Activated CD4-positive, alpha-beta T cell treated with anti-CD3 and anti-CD28 coated beads, Interleukin-2, amount 50 U/mL, for 4 hours (primary cell): ENCODE data around the gene SHROOM3.
A peak's percentile ranks its signal among the peaks of the same experiment; 100 is the strongest.

Source experiments
- DNase-seq, 2 experiments: peaks; one replicate each; pipeline ENCODE4 v3.0.0-alpha.2; 2020

SHROOM3 gene

DNA sequence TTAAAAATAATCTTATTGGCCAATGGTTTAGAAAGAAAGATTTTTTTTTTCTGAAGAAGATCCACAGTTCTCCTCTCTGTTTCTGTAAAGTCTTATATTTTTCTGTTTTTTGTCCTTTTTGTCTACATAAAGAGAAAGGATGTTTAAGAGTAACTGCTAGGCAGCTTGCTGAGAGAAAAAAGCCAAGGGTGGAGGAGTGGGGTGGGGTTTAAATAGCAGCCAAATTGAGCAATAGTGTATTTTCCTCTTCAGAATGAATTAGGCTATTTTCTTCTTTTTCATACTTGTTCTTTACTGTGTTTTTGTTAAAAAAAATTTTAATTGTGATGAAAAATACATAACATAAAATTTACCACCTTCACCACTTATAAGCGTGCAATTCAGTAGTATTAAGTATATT is 238.3 kb downstream of the SHROOM3 start:
- DNase-seq: no peak

DNA sequence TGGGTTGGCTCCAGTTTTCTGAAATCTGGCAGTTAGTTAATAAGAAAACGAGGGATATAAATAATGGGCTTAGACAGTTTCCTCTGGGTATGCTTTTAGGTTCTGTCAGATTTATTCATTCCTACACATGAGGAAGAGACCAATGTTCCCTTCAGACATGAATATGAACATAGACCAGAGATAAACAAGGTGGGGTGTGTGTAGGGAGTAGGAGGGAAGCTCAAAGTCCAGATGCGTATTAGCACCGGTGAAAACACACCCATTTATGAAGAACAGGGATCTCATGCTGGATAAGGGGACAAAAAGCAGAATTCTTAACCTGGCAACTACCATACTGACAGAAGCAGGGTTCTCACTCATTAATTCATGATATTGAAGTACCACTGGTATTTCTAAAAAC is 240.0 kb downstream of the SHROOM3 start:
- no peak for DNase-seq

DNA sequence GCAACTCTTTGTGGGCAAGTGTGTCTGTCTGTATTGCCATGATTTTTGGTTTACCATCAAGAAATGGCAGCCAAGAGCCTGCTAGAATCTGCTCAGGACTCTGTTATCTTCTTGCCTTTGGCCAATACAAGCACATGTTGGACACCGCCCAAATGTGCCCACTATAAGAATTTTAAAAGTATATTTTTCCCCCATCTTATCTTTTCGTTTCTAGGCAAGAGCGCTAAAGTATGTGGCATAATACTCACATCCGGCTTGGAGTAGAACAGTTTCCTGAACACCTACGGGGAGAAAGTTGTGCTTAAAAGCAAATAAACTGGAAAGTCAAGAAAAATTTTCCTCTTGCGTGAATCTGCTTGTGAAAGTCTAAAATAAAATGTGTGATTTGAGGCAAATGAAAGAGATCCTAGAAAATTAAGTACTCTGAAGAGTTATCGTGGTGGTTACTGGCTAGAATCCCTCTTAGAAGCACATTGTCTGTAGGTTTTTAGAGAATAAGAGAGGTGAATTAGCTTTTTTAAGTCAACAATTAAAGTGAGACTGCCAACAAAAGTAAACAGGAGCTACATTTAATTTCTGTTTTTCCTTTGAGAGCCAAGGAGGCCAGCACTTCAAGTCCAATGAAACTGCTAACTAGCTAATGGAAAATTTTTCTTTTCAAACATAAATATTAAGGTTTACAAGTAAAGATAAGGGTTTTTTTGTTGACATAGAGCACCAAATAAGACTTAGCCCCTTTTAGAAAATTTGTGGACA is 242.7 kb downstream of the SHROOM3 start:
- no peak for DNase-seq

GRCh38 chr4:76679691-76680090 is 244.7 kb downstream of the SHROOM3 start:
- DNase-seq: no peak

DNA sequence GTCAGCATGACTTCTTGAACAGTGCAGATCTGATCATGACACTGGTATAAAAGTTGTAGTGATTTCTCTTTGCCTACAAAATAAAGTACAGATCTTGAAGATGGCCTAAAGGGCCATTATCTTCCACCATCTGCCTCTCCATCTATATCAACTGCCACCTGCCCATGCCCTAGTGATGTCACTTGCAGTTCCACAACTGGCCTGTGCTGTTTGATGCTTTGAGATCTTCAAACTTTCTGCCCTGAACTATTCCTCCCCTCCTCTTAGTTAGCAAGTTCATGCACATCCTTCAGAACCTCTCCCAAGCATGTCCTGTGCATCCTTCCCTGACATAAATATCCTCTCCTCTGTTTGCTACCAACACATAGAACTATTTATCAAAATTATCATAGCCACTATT is 245.9 kb downstream of the SHROOM3 start:
- no peak for DNase-seq

GRCh38 chr4:76681996-76682395 is 247.0 kb downstream of the SHROOM3 start:
- no peak for DNase-seq

DNA sequence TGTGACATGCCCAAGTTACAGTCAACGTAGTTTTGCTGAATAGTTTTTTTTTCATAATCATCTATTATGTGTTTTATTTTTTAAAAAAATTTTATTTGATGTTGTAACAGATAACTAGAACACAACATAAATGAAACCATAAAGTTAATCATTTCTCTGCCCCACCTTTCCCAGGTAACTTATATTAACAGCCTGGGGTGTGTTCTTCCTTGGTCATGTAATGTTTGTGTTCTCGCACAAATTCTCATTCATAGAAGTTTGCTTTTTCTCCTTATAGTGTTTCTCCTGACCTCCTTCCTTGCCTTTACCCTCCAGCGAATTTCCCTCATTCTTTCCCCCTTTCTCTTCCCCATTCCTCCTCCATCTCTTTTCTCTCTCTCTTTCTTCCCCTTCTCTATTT is 248.1 kb downstream of the SHROOM3 start:
- DNase-seq: no peak

DNA sequence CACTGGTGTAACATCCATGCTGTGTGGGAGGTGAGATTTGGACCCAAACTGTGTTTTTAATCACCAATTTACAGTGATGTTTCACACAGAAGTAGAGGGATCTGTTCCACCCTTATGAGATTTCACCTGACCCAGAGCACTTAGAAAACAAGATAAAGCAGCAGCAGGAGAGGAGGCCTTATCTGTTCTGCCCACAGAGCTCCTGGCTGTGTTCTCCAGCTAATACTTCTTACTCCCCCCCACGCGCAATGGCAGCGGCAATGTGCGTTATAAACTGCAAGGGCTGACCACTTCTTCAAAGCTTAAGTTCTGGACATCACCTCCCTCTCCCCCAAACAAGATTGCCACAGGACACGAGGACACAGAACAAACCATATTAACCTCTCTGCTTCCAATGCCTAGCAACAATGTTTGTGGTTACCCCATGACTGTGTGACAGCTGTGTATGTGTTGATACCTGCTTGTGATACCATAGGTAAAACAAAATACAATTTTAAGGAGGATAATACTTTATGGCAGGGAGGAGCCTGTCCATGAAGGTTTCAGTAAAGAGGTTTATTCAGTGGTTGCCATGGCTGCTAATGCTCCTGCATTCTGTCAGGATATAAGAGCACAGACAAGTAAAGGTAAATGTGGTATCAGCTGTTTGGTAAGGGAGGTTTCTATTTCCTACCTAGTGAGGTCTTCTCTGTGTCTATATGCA is 252.9 kb downstream of the SHROOM3 start:
- no peak for DNase-seq

DNA sequence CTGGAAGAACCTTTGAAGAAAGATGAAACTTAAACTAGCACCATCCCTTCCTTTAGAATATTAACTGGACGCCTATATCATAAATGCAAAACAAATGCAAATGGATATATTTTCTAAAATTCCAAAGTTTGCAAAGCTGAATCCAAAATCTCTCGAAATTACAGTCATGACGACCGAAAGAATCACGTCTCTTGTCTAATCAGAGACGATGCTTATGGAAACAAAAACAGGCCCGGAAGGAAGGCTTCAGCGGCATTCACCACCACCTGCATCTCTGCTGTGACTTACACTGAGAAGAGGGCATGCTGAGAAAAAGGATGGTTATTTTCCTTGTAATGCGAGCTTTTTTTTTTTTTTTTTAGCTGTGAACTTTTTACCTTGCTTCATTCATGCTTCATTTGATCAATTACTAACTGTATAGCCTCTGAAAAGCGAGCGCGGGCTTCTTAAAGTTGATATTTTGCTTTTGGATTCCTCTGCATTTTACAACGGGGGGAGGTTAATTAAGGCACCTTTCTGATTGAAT is 253.7 kb downstream of the SHROOM3 start:
- no peak for DNase-seq

DNA sequence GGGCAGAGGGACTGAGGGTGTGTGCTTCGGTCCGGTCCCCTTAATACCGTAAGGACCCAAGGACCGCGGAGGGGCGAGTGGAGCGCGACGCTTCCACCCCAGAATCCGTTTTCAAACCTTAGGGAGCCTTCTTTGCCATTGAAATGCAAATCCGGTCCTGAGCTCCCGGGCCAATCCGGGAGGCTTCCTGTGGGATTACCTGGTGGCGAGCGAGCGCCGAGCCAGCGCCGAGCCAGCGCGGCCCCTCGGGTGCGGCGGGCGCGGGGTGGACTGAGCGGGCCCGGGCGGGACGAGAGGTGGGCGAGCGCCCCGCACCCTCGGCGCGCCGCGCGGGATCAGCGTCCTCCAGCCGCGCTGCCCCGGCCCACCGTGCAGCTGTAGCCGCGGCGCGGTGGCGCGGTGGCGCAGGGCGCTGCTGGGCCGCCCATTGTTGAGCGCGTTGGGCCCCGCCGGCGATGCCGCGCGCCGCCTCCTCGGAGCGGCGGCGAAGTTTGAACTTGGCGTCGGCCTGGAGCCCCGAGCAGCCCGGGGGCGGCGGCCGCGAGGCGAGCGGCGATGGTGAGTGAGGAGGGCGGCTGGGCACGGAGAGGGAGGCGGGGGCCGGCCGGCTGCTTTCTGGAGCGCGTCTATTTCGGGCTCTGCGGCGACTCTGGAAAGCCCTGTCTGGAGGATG is 254.3 kb downstream of the SHROOM3 start:
- DNase-seq: peak in 1 of 2 experiments; percentile 0

DNA sequence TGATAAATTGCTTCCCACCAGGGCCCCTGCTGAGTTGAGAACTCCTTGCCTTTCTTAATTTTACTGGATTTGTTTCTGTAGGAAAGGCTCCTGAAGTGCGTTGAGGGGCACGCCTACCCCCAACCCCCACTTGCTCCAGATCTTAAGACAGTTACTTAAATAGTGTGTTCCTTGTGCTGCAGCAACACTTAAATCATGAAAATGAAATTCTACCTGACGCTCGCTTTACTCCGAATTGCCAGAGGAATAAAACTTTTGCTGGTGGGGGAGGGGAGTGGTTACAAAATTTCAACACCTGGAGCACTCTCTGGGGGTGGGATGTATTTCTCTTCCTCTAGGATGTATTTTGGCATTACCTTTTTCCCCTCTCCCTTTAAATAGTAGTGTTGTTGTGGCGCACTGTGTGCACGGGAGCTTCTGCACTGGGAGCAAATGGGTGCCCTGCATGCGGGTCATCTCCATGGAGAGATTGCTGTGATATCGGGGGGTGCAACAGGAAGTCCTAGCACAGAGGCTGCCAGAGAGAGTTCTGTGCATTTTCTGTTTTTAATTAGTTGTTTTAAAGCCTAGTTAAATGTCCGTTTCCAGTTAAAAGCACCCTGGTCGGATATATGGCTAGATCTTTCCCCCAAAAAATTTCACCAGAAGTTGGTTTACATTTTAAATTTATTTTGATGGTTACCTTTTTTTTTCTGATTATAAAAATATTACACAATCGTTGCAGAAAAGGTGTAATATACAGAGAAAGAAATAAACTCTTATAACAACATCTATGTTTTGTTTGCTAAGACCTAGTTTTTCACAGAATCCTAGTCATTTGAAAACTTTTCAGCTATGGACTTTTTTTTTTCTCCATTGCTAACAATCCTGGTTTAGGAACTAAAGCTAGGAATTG is 255.2 kb downstream of the SHROOM3 start:
- DNase-seq: no peak

GRCh38 chr4:76690906-76691275 is 255.9 kb downstream of the SHROOM3 start:
- DNase-seq: no peak

- DNase-seq: no peak
Observed at GRCh38 chr4:76691807-76692582, 257.0 kb downstream of the SHROOM3 start.

- DNase-seq: no peak
Observed at GRCh38 chr4:76692761-76693160, 257.7 kb downstream of the SHROOM3 start.

- DNase-seq: no peak
Observed at GRCh38 chr4:76694056-76694455, 259.0 kb downstream of the SHROOM3 start.

GRCh38 chr4:76696109-76696508 is 261.1 kb downstream of the SHROOM3 start:
- no peak for DNase-seq

GRCh38 chr4:76697129-76697803 is 262.2 kb downstream of the SHROOM3 start:
- DNase-seq: no peak

DNA sequence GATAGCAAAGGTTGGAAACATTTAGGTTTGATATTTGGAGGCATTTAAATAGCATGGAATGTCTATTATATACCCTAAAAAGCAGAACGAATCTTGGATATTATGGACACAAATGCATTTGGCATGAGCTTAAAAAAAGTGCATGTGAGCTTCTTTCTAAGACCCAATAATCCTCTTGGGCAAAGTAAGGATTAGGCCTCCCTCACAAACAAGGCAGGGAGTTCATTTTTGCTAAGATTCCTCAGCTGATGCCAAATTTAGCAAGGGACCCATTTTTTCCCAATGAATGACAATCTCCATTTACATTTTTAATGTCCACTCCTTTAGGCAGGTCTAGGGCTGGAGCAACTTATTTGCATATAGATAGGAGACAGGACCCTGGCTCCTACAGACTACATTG is 263.1 kb downstream of the SHROOM3 start:
- no peak for DNase-seq

- no peak for DNase-seq
Observed at GRCh38 chr4:76699751-76700310, 264.8 kb downstream of the SHROOM3 start.

GRCh38 chr4:76702440-76703122 is 267.6 kb downstream of the SHROOM3 start:
- no peak for DNase-seq
